IMR-90 (cell line): Measurements from ENCODE around the gene RNF224. TPM values are rescaled to one million over a fixed set of nuclear protein-coding genes. Genes with fewer than 3 reads are reported as not detected.
A peak's percentile ranks its signal among the peaks of the same experiment; 100 is the strongest.

ENCODE experiments used
- ATAC-seq: fragments of 200-7000 bp; cut with Tn5 transposase; 2 replicates; pipeline ENCODE4 v1.9.1; 2020; ENCODE audit warnings: low read depth, mild to moderate bottlenecking, moderate library complexity
- BruUV-seq: library from RNA; stranded (reverse); fragments of 400-500 nt; replicated peaks from 2 replicates; lab custom pipeline; 2021; lab: Mats Ljungman, UMichigan
- CTCF ChIA-PET: fragments of 300-600 bp; formaldehyde crosslinking; extraction: SDS; loops from one replicate; lab custom pipeline; 2021; ENCODE audit warnings: antibody characterized with exemption; lab: Yijun Ruan, JAX
- POLR2A ChIA-PET: fragments of 300-600 bp; sonication (Branson Sonifier 250); formaldehyde crosslinking; loops from one replicate; lab custom pipeline; 2022; ENCODE audit warnings: antibody characterized with exemption; ENCODE audit not compliant: unreplicated experiment; lab: Charles Lee
- DNase-seq: peaks from one replicate; pipeline ENCODE4 v3.0.0; 2013
- H2AFZ ChIP-seq: replicated peaks from 2 replicates; pipeline ENCODE3; 2013; ENCODE audit warnings: low read length, mild to moderate bottlenecking; ENCODE audit not compliant: poor library complexity
- H2AK5ac ChIP-seq: 2 replicates; pipeline ENCODE4 v1.6.1; 2013; ENCODE audit warnings: low read depth, low read length, inconsistent platforms
- H2AK9ac ChIP-seq: replicated peaks from 2 replicates; pipeline ENCODE3; 2013; ENCODE audit warnings: mild to moderate bottlenecking, low read depth, low read length, moderate library complexity; ENCODE audit not compliant: poor library complexity
- H2BK120ac ChIP-seq: 2 replicates; pipeline ENCODE4 v1.6.1; 2013; ENCODE audit warnings: low read depth, low read length, inconsistent platforms
- H2BK15ac ChIP-seq: 3 replicates; pipeline ENCODE4 v1.6.1; 2013; ENCODE audit warnings: low read depth, low read length, inconsistent platforms
- H2BK20ac ChIP-seq: 2 replicates; pipeline ENCODE4 v1.6.1; 2013; ENCODE audit warnings: low read depth, mild to moderate bottlenecking, inconsistent platforms, low read length, moderate library complexity
- H2BK5ac ChIP-seq: 2 replicates; pipeline ENCODE4 v1.6.1; 2013; ENCODE audit warnings: mild to moderate bottlenecking, low read depth, low read length, inconsistent platforms; ENCODE audit not compliant: poor library complexity, severe bottlenecking
- H3K14ac ChIP-seq: replicated peaks from 2 replicates; pipeline ENCODE4 v1.6.1; 2013; ENCODE audit warnings: low read depth, low read length, inconsistent platforms
- H3K18ac ChIP-seq: 2 replicates; pipeline ENCODE4 v1.6.1; 2013; ENCODE audit warnings: low read depth, low read length, control low read depth
- H3K23ac ChIP-seq: 2 replicates; pipeline ENCODE4 v1.6.1; 2013; ENCODE audit warnings: low read depth, low read length, inconsistent platforms
- H3K27ac ChIP-seq: 2 replicates; pipeline ENCODE4 v1.5.1; 2013; ENCODE audit warnings: mild to moderate bottlenecking, control low read depth, low read length; ENCODE audit not compliant: insufficient read depth
- H3K27me3 ChIP-seq: 2 replicates; pipeline ENCODE4 v1.6.1; 2013; ENCODE audit warnings: low read length; ENCODE audit not compliant: control insufficient read depth, insufficient read depth
- H3K36me3 ChIP-seq: 2 replicates; pipeline ENCODE4 v1.6.1; 2013; ENCODE audit warnings: low read length, mixed read lengths; ENCODE audit not compliant: control insufficient read depth, insufficient read depth
- H3K4ac ChIP-seq: 2 replicates; pipeline ENCODE4 v1.6.1; 2013; ENCODE audit warnings: low read depth, low read length, inconsistent platforms
- H3K4me1 ChIP-seq: 2 replicates; pipeline ENCODE4 v1.6.1; 2013; ENCODE audit warnings: low read length, mixed read lengths; ENCODE audit not compliant: control insufficient read depth, insufficient read depth
- H3K4me2 ChIP-seq: 2 replicates; pipeline ENCODE4 v1.6.1; 2013; ENCODE audit warnings: low read depth, mild to moderate bottlenecking, control low read depth, low read length, moderate library complexity
- H3K4me3 ChIP-seq: 2 replicates; pipeline ENCODE4 v1.5.1; 2013; ENCODE audit warnings: low read depth, mild to moderate bottlenecking, control low read depth, low read length, moderate library complexity; ENCODE audit not compliant: insufficient read depth
- H3K56ac ChIP-seq: 2 replicates; pipeline ENCODE4 v1.6.1; 2013; ENCODE audit warnings: low read length, inconsistent platforms; ENCODE audit not compliant: insufficient read depth; ENCODE audit errors: extremely low read depth
- H3K79me1 ChIP-seq, 2 experiments: 2 replicates each; pipeline ENCODE4 v1.6.1; 2013; ENCODE audit warnings: low read length in 2 of 2, inconsistent platforms in 1 of 2, low read depth in 1 of 2
- H3K9ac ChIP-seq: 2 replicates; pipeline ENCODE4 v1.6.1; 2013; ENCODE audit warnings: low read depth, low read length, control low read depth
- H3K9me1 ChIP-seq: 2 replicates; pipeline ENCODE4 v1.6.1; 2013; ENCODE audit warnings: low read length, inconsistent platforms; ENCODE audit not compliant: insufficient read depth
- H3K9me3 ChIP-seq: 2 replicates; pipeline ENCODE4 v1.6.1; 2013; ENCODE audit warnings: low read length; ENCODE audit not compliant: control insufficient read depth, insufficient read depth
- H4K20me1 ChIP-seq: 2 replicates; pipeline ENCODE4 v1.6.1; 2013; ENCODE audit warnings: low read length, inconsistent platforms; ENCODE audit not compliant: insufficient read depth
- H4K5ac ChIP-seq: 2 replicates; pipeline ENCODE4 v1.6.1; 2013; ENCODE audit warnings: mild to moderate bottlenecking, low read depth, low read length, control low read depth
- H4K8ac ChIP-seq, 2 experiments: 2 replicates each; pipeline ENCODE4 v1.6.1; 2013; ENCODE audit warnings: low read depth in 2 of 2, low read length in 2 of 2, control low read depth in 1 of 2, inconsistent platforms in 1 of 2
- H4K91ac ChIP-seq: 2 replicates; pipeline ENCODE4 v1.6.1; 2013; ENCODE audit warnings: low read depth, low read length, inconsistent platforms; ENCODE audit not compliant: insufficient read depth
- BHLHE40 ChIP-seq: fragments of 150-350 bp; IDR thresholded peaks from 2 replicates; pipeline ENCODE4 v1.6.1; 2016; ENCODE audit warnings: mild to moderate bottlenecking, low read depth, low read length
- CEBPB ChIP-seq: IDR thresholded peaks from 2 replicates; pipeline ENCODE4 v1.6.1; 2012; ENCODE audit warnings: low read depth, low read length, improper control_type of control experiment
- CHD1 ChIP-seq: IDR thresholded peaks from 2 replicates; pipeline ENCODE4 v1.6.1; 2012; ENCODE audit warnings: low read depth, low read length, improper control_type of control experiment
- CTCF ChIP-seq: conservative IDR thresholded peaks from 2 replicates; pipeline ENCODE4 v1.5.1; 2012; ENCODE audit warnings: mild to moderate bottlenecking, low read depth, low read length, improper control_type of control experiment
- ELK1 ChIP-seq: fragments of 150-350 bp; IDR thresholded peaks from 2 replicates; pipeline ENCODE4 v1.6.1; 2016; ENCODE audit warnings: low read depth, mild to moderate bottlenecking, low read length, moderate library complexity, borderline replicate concordance
- FOS ChIP-seq: fragments of 150-350 bp; IDR thresholded peaks from 2 replicates; pipeline ENCODE4 v1.6.1; 2016; ENCODE audit warnings: low read depth, low read length
- MAFK ChIP-seq: IDR thresholded peaks from 2 replicates; pipeline ENCODE4 v1.6.1; 2012; ENCODE audit warnings: low read depth, low read length, improper control_type of control experiment
- MAZ ChIP-seq: IDR thresholded peaks from 2 replicates; pipeline ENCODE4 v1.6.1; 2012; ENCODE audit warnings: low read depth, mild to moderate bottlenecking, low read length, improper control_type of control experiment, moderate library complexity, borderline replicate concordance
- MXI1 ChIP-seq: IDR thresholded peaks from 2 replicates; pipeline ENCODE4 v1.6.1; 2012; ENCODE audit warnings: low read depth, mild to moderate bottlenecking, low read length, moderate library complexity, borderline replicate concordance
- NFE2L2 ChIP-seq: fragments of 150-350 bp; IDR thresholded peaks from 2 replicates; pipeline ENCODE4 v1.6.1; 2016; ENCODE audit warnings: low read depth, mild to moderate bottlenecking, low read length
- POLR2A ChIP-seq: IDR thresholded peaks from 2 replicates; pipeline ENCODE4 v1.6.1; 2012; ENCODE audit warnings: mild to moderate bottlenecking, low read depth, low read length
- RAD21 ChIP-seq: IDR thresholded peaks from 2 replicates; pipeline ENCODE4 v1.6.1; 2012; ENCODE audit warnings: low read length, improper control_type of control experiment
- RCOR1 ChIP-seq: IDR thresholded peaks from 2 replicates; pipeline ENCODE4 v1.6.1; 2012; ENCODE audit warnings: mild to moderate bottlenecking, low read length, improper control_type of control experiment; ENCODE audit not compliant: insufficient replicate concordance
- RFX5 ChIP-seq: IDR thresholded peaks from 2 replicates; pipeline ENCODE4 v1.8.0; 2012; ENCODE audit warnings: low read depth, mild to moderate bottlenecking, low read length, moderate library complexity
- SMC3 ChIP-seq: fragments of 150-350 bp; IDR thresholded peaks from 2 replicates; pipeline ENCODE4 v1.6.1; 2016; ENCODE audit warnings: low read depth, mild to moderate bottlenecking, antibody characterized with exemption, low read length, moderate library complexity
- WGBS, 2 experiments: methylation state at CpG; one replicate each; pipeline versions ENCODE4 v1.1.5 to v1.1.7; 2013; ENCODE audit warnings: missing lambda C conversion rate in 2 of 2; ENCODE audit not compliant: insufficient read length in 1 of 2; ENCODE audit errors: extremely low coverage in 2 of 2; 5-methylcytosine and 5-hydroxymethylcytosine counted together
- dilution Hi-C: fragments of 300-500 bp; cut with HindIII; formaldehyde crosslinking; loops from one replicate; pipeline ENCODE4 v1.14.3; 2018; ENCODE audit warnings: low sequenced_read_pairs; ENCODE audit not compliant: unreplicated experiment
- in situ Hi-C: fragments of 300-500 bp; cut with MboI; formaldehyde crosslinking; loops from 3 replicates; pipeline ENCODE4 v1.14.3; 2019; ENCODE audit warnings: low sequenced_read_pairs, inconsistent platforms, mixed read lengths
- intact Hi-C: fragments of 100-400 bp; cut with micrococcal nuclease; formaldehyde crosslinking; loops from 2 replicates; pipeline ENCODE4 v1.10.0; 2022
- polyA plus RNA-seq, 3 experiments: library from polyadenylated mRNA; depleted of rRNA; stranded (reverse); fragments of >200 nt; gene quantifications; 2 replicates each; pipeline ENCODE4 v1.2.3, GENCODE V29; 2012; ENCODE audit warnings: low replicate concordance in 1 of 3
- total RNA-seq: library from RNA; depleted of rRNA; stranded (reverse); fragments of >200 nt; gene quantifications from 2 replicates; pipeline ENCODE4 v1.2.3, GENCODE V29; 2012
- TF ChIP-seq, protein P1 (sequence below): fragments of 150-350 bp; IDR thresholded peaks from 2 replicates; pipeline ENCODE4 v1.6.1; 2017; ENCODE audit warnings: mild to moderate bottlenecking, antibody characterized with exemption, low read length, low read depth

The RNF224 gene
- total and polyA plus RNA-seq, 2 of the 4 experiments (the other 2 are of a cell fraction): not detected

GRCh38 chr9:137198902-137199283 lies 28.4 kb upstream of the RNF224 start:
- Histone ChIP-seq H2AFZ (peak overlapping the region; percentile 5), H3K36me3 (no peaks in the 10 kb centered on the region), H2BK120ac (no peak overlapping the region), H3K9ac (peak overlapping the region; percentile 16; the same call in 1 of the 2 replicates), H3K23ac (0 out of 2 replicates have a peak overlapping the region, but pooled peaks have one; percentile 11), H3K27me3 (no peaks in the 10 kb centered on the region), H3K4me3 (no peak overlapping the region; the same call in 1 of the 2 replicates), H4K91ac (no peak overlapping the region), H3K4me1 (peaks cover 17% of the 10 kb centered on the region), H4K8ac (no peak overlapping the region), H2BK20ac (no peak overlapping the region), H3K4me2 (peak overlapping the region; percentile 69), H3K4ac (no peak overlapping the region), H2BK15ac (no peak overlapping the region), H3K9me3 (no peaks in the 10 kb centered on the region), H2AK5ac (no peak overlapping the region), H2BK5ac (no peak overlapping the region), H4K20me1 (peaks cover 35% of the 10 kb centered on the region), H2AK9ac (peak overlapping the region; percentile 91), H3K56ac (no peak overlapping the region), H3K14ac (no peak overlapping the region), H3K27ac (no peak overlapping the region), H3K79me1 (peaks cover 14 to 78% of the 10 kb centered on the region in 2 experiments), H3K9me1 (0 out of 2 replicates have a peak, but pooled peaks cover 2% of the 10 kb centered on the region), H3K18ac (no peak overlapping the region), H4K5ac (no peak overlapping the region)
- no peak for ATAC-seq
- DNase-seq: no peak
- BruUV-seq: no TSS peak
- TF ChIP-seq CTCF (no peak), POLR2A (no peak), MAZ (no peak), MAFK (no peak), RCOR1 (no peak), CEBPB (no peak), CHD1 (no peak), RAD21 (no peak), ELK1 (no peak), FOS (no peak), RFX5 (no peak), BHLHE40 (no peak), SMC3 (no peak), NFE2L2 (no peak), MXI1 (no peak)
- TF ChIP-seq, protein P1, sequence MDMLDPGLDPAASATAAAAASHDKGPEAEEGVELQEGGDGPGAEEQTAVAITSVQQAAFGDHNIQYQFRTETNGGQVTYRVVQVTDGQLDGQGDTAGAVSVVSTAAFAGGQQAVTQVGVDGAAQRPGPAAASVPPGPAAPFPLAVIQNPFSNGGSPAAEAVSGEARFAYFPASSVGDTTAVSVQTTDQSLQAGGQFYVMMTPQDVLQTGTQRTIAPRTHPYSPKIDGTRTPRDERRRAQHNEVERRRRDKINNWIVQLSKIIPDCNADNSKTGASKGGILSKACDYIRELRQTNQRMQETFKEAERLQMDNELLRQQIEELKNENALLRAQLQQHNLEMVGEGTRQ: no peak
- intact Hi-C loops (no loop called here), dilution Hi-C loops (no loop called here), in situ Hi-C loops (no loop called here)
- WGBS, 2 experiments: no CpG with 5 or more reads among the region's 11 CpGs
- ChIA-PET POLR2A (interaction anchor here (1.3 kb wide), 2 partner anchors 10 to 42 kb away, joined by 3 to 4 read pairs; partner anchors contain the start of genes SSNA1 and TUBB4B), CTCF (no interaction called here)
